GM19455 (cell line): ENCODE data around the gene RPGR.
A peak's percentile ranks its signal among the peaks of the same experiment; 100 is the strongest.

Experiments
- ATAC-seq: cut with Tn5 transposase; IDR thresholded peaks from one replicate; pipeline ENCODE4 v1.9.1; 2021; ENCODE audit not compliant: unreplicated experiment

RPGR gene

DNA sequence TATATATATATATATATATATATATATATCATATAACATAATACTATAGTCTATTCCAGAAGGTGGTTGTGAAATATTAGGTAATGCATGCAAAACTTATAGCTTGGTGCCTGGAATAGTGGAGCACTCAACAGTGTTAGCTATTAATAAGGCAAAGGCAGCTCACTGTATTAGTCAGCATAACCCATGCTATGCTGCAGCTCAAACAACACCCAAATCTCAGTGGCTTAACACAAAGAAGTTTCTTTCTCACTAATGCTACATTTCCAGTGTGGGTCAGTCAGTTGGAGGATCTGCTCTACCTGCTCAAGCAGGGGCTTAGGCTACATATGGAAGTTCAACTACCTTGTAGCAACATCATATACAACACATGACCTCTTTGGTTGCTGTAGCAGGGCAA is 5.2 kb upstream of the RPGR start:
- ATAC-seq, result peak; percentile 69

DNA sequence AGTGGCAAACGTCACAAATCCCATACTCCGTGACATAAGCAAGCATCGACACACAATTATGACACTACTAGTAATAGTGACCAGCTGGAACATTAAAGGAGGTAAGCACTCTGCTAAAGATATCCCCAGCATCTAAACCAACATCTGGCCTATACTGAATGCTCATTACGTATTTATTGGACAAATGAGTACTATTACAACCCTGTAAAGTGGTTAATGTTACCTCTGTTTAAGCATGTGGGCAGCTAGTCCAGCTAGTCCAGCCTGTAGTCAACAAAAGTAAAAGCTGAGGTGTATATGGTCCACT is 419 bp upstream of the RPGR start:
- peak; percentile 8 for ATAC-seq

DNA sequence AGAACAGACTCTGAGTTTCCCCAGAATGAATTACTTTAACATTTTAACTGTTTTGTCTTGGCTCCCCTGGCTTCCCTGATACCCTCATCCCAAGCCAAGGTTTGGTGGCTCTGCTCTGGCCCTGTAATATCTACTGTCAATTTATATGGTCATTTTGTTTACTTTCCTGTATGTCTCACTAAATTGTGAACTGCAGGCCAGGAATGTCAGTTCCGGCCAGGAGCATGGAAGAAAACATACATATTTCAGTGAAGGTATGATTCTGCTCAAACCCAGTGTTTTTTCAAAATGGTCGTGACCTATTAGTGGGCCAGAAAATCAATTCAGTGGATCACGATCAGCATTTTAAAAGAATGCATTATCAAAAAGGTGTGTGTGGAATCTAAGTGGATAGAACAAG is 1.2 kb downstream of the RPGR start:
- no peak for ATAC-seq

DNA sequence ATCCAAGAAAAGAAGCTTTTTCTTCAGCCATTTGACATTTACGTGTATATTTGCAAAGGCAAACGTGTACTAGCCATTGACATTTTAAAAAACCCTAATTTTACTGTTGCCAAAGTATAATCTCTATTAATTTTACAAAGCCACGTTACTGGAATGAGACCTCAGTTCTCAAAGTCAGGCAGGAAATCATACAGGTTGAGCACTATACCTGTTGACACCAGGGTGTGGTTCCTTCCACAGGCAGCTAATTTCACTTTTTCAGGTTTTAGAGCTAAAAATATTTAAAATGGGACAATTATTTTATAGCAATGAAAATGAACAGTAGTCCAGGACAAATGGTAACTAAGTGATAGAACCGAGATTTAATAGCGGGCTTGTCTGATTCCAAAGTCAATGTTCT is 6.5 kb downstream of the RPGR start:
- ATAC-seq, result no peak

DNA sequence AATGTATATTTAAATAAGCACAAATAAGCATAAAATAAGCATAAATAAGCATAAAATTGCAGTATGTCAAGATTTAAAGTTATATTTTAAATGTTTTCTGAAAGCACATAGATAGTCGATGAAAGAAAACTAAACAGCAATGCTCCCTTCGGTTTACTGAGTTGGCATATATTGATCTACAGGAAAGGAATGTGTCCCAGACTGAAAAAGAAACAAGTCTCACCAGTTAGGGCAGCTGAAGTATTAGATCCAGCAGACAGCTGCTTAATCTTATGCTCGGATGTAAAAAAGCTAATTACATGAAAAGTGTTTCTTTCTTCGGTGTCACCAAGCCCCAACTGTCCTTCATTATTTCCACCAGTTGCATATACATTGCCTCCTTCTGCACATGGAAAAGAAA is 8.7 kb downstream of the RPGR start:
- no peak for ATAC-seq

DNA sequence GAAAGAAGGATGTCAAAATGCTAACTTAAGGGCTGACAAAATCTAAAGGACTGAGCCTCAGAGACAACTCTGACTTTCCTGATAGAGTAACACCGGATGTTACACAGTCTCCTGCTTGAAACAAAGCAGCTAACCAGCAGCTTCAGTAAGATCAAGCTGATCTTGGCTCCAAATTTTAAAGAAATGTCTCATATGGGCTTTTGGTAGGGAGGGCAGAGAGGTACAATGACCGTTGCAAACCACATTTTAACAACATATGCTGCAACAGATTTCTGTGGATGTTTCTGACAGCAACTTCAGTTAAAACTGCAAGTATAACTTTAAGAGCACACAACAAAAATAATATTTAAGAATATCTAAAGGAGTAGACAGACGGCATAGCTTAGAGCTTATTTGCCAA is 9.1 kb downstream of the RPGR start:
- no peak for ATAC-seq

DNA sequence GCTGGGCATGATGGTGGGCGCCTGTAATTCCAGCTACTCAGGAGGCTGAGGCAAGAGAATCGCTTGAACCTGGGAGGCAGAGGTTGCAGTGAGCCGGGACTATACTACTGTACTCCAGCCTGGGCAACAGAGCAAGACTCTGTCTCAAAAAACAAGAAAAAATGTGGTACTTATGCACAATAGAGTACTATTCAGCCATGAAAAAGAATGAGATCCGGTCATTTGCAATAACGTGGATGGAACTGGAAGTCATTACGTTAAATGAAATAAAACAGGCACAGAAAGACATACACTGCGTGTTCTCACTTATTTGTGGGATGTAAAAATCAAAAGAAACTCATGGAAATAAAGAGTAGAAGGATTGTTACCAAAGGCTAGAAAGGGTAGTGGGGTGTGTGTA is 12.1 kb downstream of the RPGR start:
- ATAC-seq, result no peak

DNA sequence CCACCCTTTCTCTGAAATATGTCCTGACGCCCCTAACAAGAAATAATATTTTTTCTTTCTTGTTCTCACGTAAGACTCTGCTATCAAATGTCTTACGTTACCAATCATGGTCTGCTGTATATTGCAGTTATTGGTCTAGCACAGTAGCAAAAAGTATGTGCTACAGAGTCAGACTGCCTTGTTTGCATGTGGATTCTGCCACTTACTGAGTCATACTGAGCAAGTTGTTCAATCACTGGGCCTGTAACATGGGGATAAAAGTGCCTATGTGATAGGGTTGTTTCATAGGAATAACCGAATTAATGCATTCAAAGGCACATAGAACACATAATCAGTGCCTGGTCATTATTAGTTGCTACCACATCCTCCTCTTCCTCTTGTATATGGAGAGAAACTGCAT is 14.1 kb downstream of the RPGR start:
- no peak for ATAC-seq

DNA sequence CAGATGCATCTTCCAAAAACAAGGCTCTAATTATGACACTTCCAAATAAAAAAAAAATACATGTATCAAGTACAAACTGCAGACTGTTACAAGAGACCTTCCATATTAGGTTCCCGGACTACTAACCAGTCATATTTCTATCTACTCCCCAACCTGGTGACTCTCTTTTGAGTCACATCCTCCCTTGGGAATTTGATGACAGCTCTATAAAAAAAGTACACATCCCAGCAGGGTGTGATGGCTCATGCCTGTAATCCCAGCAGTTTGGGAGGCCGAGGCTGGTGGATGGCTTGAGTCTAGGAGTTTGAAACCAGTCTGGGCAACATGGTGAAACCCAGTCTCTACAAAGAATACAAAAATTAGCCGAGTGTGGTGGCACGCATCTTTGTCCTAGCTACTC is 14.9 kb downstream of the RPGR start:
- no peak for ATAC-seq

DNA sequence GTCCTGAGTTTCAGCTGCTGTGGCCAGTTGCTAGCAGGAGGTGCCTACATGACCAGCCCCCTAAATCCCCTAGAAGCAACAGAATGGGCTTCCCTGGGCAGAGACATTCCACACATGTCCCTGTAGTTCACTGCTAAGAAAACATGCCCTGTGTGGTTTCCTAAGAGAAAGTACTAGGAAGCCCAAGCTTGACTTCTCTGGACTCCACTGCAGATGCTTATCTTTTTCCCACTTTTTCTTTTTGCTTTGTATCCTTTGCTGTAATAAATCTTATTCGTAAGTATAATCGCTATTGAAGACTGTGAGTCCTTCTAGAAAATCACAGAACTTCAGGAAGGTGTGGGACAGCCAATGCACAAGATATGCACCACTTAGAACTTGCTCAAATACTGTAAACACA is 15.6 kb downstream of the RPGR start:
- no peak for ATAC-seq

DNA sequence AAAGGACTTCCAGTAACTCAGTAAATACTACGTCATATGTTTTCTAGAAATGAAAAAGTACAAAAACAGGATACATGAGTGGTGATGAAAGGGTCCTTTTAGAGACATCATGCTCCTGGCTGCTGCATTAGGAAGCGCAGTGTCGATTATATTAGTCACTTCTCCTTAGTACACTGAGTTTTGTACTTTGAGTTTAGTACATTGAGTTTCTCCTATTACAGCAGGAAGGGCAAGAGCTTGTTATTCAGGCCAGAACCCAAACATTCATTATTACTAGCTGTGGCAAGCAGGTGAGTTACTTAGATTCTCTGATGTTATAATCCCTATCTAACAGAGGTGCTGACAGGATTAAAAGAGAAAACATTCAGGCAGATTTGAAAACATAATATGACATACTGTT is 21.3 kb downstream of the RPGR start:
- no peak for ATAC-seq

DNA sequence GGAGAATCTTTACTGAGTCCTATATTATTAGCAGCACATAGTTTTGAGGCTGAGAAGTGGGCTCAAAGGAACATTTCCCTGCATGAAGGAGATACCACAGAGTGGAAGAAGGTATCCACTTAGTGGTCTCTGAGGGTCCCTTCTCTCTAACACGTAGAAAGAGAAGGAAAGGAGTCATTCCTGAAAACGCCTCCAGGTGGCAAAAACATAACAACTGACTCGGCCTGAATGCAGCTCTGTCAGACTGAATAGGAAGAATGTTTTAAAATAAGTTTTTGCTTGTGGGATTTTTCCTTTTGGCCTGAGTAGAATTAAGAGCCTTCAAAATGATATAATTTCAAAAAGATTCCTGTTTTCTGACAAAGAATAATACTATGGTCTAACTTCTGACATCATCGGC is 23.3 kb downstream of the RPGR start:
- ATAC-seq, result no peak

DNA sequence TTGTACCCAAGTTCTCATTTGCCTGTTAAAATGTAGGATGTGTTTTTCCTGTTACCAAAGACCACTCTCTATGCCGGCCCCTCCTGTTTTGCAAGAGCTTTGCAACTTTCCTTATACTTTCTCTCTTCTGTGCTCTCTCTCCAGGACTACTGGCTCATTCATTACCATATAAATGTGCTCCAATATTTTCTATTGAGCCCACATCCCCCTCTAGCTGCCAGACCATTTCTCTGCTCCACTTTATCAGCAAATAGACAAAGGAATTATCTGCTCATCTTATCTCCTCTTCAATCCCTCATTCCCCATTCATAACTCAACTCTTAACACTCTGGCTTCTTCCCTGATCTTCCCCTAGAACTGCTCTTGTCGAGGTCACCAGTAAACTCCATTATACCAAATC is 33.6 kb downstream of the RPGR start:
- no peak for ATAC-seq

DNA sequence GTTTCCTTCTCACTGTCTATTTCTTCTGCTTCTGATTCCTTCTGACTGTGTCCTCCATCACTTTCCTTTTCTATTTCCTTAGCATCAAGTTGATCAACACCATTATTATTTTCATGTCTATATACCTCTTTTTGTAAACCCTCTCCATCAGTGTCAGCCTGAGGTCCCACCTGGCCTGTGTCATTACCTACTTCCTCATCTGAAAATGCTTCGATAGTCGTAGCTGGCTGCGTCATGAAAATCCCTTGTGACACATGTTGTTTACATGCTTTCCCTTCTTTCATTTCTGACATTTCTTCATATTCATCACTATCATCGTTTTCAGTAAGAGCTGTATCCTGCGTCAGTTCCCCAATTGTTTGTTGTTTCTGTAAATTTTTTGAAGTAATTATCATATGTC is 39.6 kb downstream of the RPGR start:
- ATAC-seq, result no peak

DNA sequence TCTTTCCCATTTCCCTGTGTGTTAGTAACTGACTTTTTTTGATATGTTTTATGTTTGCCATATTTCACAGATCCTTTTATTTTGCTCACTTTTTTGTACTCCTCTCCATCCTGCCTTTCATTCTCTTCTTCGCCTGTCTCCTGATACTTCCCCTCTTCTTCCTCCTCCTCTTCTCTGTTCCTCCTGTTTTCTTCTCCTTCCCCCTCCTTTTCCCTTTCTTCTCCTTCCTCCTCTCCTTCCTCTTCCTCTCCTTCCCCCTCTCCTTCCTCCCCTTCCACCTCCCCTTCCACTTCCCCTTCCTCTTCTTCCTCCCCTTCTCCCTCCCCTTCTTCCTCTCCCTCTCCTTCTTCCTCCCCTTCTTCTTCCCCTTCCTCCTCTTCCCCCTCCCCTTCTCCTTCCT is 41.7 kb downstream of the RPGR start:
- ATAC-seq, result no peak

DNA sequence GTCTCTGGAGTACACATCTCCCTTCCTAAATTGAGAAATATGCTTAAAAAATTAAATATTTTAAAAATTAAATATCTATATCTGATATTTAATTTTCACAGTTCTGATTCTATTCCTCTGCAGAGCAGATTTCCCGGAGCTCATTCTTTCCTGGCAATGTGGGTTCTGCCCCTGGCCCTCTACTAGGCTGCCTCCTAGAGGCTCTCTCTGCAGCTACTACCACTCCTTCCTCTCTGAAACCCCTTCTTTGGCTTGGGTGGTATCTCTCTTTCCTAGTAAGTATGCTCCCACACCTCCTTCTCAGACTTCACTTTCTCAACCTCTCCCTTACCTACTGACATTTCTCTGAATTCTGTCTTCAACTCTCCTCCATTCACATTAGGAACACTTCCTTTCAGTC is 45.3 kb downstream of the RPGR start:
- no peak for ATAC-seq

DNA sequence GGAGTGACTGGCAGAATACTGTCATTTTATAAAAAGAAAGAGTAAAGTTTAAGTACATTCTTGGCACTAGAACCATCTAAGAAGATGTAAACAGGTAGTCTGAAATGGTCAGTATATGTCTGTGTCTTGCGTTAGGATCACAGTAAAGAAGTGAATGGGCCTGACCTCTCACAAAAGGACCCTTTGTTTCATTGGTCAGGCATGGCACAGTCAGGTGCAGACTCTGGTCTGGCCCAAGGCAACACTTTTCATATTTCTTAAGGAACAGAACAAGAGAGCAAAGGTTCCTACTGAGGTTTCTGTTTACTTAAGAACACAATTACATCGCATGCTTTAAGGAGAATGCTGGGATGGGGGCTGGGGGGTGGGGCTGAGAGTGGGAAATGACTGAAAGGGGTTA is 48.1 kb downstream of the RPGR start:
- no peak for ATAC-seq

DNA sequence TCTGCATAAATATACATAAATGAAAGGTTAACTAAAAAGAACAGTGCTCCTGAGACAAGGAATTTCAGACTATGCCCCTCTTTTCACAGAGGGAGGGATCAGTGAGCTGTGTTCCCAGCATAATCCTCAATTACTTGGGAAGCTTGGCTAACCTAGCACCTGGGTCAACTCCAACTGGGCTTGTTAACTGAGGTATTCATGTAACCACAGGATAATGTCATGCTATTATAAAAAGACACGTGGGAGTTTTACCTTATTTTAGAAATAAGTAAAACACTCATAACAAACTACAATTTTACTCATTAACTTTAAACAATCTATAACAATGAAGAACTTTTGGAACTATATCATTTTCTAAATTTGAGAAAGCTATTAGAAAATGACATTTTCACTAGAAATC is 48.6 kb downstream of the RPGR start:
- ATAC-seq, result no peak

DNA sequence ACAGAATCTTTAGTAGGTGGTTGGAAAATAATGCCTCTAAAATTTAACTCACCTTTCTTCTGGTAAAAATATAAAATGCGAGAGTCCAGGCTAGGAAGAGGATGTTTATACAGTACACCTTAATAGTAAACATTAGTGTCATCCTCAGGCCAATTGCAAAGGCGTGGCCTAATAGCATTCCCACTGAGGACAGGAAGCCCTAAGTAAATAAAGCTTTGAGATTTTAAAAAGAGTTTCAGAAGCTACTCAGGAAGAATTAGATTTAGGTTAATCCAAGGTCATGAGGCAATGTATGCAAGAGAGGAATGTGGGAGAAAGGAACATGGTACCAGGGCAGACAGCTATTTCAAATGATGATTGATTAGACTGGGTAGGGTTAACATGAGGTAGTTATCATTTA is 49.5 kb downstream of the RPGR start:
- no peak for ATAC-seq

DNA sequence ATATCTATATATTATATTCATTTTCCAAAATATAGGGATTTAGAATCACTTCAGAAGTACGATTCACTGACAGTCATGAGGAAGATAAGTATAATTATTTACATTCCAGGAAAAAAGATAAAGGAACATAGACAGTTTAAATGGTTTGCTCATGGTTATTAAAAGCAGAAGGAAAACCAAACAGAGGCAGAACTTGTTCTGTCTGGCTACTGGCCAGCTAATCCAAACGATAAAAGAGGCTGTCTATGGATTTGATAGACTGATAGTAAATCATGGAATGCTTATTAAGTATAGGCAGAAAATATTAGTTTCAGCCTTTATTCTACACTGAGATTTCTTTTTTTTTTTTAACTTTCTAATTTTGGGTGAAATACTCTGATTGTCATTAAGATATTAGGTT is 50.2 kb downstream of the RPGR start:
- ATAC-seq, result no peak

DNA sequence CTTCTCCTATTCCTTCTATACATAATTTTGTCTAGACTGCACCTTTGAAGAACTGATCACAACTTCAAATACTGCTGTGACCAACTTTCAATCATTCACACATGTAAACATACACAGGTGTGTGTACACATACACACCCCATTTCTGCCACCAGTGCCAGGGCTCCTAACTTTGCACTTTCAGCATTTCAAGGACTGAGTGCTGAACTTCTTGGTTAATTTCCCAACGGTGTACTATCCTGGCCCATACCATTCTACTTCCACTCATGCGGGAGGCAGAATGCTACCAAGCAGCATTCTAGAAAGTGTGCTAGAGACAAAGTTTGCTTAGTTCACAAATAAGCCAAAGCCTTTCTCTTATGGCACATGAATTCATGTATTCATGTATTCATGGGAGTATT is 51.2 kb downstream of the RPGR start:
- no peak for ATAC-seq

DNA sequence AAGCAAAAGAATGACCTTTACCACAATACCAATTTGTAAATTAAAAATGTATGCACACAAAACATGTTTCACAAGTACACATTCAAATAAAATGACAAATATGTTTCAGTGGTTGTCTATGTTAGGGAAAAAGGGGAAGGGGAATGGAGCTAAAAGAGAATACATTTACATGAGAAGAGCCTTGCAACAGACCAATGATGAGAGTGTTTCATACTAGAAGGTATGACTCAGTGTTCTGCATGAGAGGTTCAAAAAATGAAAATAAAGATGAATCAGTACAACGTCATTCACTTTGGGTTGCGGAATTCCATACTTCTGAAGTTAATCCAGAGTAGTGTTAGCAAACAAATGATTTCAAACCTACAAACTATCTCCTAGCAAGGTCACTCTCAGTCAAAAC is 51.7 kb downstream of the RPGR start:
- ATAC-seq, result no peak

DNA sequence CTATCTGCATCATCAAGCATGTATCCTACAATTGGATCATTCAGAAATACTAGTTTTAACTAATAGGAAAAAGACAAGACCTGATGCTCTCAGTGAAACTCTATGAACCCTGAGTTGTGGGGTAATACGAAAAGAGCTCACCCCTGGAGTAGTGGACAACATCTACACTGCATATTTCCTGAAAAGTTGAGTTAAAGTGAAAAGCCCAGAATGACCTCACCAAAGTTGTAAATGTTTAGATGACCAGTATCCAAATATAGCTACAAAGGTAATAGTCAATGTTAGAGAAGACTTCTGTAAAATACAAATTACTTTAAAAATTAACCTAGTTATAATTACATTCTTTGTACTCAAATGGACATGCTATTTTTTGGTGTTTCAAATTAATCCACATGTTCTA is 53.9 kb downstream of the RPGR start:
- ATAC-seq, result no peak

DNA sequence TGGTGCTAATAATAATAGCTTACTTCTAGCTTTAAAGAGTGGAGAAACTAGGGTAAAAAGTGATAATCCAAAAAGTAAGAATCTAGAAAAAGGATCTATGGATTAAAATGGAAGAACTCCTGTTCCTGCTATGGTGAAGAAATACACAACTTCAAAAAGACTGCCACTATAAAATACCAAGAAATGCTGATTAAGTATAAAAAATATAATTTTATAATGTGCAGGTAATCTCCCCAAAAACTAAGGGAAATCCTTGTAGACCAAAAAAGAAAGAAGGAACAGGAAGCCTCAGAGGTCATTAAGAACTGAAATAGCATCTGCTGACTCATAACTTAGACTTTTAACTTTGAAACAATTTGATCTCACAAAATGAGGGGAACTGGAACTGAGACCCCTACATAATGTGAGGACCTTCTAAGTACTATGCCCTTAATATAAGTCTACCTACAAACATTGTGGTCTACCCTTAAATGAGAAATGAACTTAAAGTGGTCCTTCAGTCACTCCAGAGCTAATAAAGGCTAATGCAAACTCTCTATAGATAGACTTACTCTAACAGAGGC is 56.1 kb downstream of the RPGR start:
- no peak for ATAC-seq
